Measurements from ENCODE around the gene FAM222B.

DNA sequence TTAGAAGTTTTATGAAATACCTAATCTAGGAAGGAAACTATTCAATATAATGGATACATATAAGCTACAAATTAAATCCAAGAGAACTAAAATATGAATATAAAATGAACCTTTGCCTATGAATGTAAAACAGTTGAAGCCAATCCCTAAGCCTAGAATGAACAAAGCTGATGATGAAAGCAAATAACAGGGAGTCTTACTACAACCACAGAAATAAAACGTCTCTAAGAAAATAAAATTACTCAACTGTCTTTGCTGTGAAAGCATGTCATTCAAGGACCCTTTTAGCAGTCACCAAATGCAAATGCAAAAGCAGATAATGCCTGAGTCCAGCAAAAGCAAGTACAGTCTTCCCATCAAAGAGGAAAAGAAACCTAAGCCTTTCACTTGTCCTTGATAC is 23.0 kb downstream of the FAM222B start:
- TF ChIP-seq, protein P1, sequence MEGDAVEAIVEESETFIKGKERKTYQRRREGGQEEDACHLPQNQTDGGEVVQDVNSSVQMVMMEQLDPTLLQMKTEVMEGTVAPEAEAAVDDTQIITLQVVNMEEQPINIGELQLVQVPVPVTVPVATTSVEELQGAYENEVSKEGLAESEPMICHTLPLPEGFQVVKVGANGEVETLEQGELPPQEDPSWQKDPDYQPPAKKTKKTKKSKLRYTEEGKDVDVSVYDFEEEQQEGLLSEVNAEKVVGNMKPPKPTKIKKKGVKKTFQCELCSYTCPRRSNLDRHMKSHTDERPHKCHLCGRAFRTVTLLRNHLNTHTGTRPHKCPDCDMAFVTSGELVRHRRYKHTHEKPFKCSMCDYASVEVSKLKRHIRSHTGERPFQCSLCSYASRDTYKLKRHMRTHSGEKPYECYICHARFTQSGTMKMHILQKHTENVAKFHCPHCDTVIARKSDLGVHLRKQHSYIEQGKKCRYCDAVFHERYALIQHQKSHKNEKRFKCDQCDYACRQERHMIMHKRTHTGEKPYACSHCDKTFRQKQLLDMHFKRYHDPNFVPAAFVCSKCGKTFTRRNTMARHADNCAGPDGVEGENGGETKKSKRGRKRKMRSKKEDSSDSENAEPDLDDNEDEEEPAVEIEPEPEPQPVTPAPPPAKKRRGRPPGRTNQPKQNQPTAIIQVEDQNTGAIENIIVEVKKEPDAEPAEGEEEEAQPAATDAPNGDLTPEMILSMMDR (IDR thresholded peaks at IDR 0.05), result no peak
- no peak for TF ChIP-seq POLR2A (IDR thresholded peaks at IDR 0.05)
